GM19351 (cell line): ENCODE results near the gene PRR4.

ENCODE experiments used
- ATAC-seq: cut with Tn5 transposase; IDR thresholded peaks from one replicate; pipeline ENCODE4 v1.9.1; 2021; ENCODE audit warnings: mild to moderate bottlenecking, moderate library complexity; ENCODE audit not compliant: unreplicated experiment

PRR4 gene

GRCh38 chr12:10802587-10802986 lies 46.7 kb downstream of the PRR4 start, which contains the start of gene TAS2R7:
Gene TAS2R7, minus strand, starts transcription at chr12:10802627. Its CDS starts 57 bp downstream, at chr12:10802570.
- no peak for ATAC-seq

DNA sequence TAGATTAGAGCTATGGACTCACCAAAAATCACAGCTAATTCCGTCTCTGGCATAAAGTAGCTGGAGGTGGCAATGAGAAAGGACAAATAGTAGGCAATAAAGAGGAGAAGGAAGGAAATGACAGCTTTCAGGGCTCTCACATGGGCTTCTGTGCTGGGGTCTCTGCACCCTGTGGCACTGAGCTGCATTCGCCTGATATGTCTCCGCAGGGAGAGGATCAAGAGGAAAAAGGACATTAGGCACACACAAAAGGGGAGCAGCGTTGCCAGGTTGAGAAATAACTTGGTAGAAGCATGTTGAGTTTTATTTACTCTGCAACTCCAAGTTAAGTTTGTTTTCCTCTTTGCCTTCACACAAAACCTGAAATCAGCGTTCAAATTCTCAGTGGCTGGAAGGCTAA lies 47.5 kb downstream of the PRR4 start:
- ATAC-seq: no peak
